Skeletal muscle satellite cell (primary cell): ENCODE data around the gene GPM6B.
A peak's percentile ranks its signal among the peaks of the same experiment; 100 is the strongest.

ENCODE experiments used
- H3K27me3 ChIP-seq: 2 replicates; pipeline ENCODE4 v1.7.0; 2013; ENCODE audit warnings: low read length; ENCODE audit not compliant: control insufficient read depth, insufficient read depth
- H3K36me3 ChIP-seq: 2 replicates; pipeline ENCODE4 v1.7.0; 2013; ENCODE audit warnings: mild to moderate bottlenecking, control low read depth, low read length; ENCODE audit not compliant: insufficient read depth
- H3K4me1 ChIP-seq: 2 replicates; pipeline ENCODE4 v1.7.0; 2013; ENCODE audit warnings: low read length; ENCODE audit not compliant: control insufficient read depth, insufficient read depth
- H3K4me2 ChIP-seq: 2 replicates; pipeline ENCODE4 v1.7.0; 2013; ENCODE audit warnings: mild to moderate bottlenecking, low read length
- H3K4me3 ChIP-seq: 2 replicates; pipeline ENCODE4 v1.7.0; 2013; ENCODE audit warnings: low read length
- H3K9ac ChIP-seq: 2 replicates; pipeline ENCODE4 v1.7.0; 2013; ENCODE audit warnings: mild to moderate bottlenecking, low read depth, low read length, moderate library complexity
- H3K9me3 ChIP-seq: replicated peaks from 2 replicates; pipeline ENCODE4 v1.7.0; 2013; ENCODE audit warnings: mild to moderate bottlenecking, control low read depth, low read length

GPM6B gene

GRCh38 chrX:13790206-13791131 lies 26.4 kb downstream of the GPM6B start:
- H3K4me2 ChIP-seq = no peak overlapping the region
- H3K4me3 ChIP-seq = no peak overlapping the region
- H3K27me3 ChIP-seq = no peaks in the 10 kb centered on the region
- peaks cover 7% of the 10 kb centered on the region for H3K4me1 ChIP-seq
- H3K36me3 ChIP-seq = no peaks in the 10 kb centered on the region
- no peak overlapping the region for H3K9ac ChIP-seq
- no peaks in the 10 kb centered on the region for H3K9me3 ChIP-seq

DNA sequence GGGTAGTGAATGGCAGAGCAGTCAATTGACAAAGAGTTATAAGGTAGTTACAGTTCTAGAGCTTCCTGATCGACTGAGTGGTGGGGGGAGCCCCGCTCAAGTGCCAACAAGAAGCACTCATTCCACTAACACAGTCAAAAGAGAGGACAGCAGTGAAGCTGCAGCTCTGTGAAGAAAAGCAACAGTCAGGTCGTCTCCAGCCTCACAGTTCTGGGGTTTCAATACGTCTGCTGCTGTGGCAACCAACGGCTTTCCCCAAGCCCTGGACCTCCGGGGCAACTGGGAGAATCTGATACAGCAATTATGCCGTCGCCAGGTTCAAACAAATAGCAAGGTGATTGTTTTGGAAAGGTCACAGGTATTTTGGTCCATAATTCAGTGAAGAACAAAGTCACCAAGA lies 30.8 kb downstream of the GPM6B start:
- Histone ChIP-seq H3K4me1 (peaks cover 7% of the 10 kb centered on the region), H3K27me3 (no peaks in the 10 kb centered on the region), H3K9ac (no peak overlapping the region), H3K4me3 (no peak overlapping the region), H3K9me3 (no peaks in the 10 kb centered on the region), H3K36me3 (no peaks in the 10 kb centered on the region), H3K4me2 (no peak overlapping the region)

DNA sequence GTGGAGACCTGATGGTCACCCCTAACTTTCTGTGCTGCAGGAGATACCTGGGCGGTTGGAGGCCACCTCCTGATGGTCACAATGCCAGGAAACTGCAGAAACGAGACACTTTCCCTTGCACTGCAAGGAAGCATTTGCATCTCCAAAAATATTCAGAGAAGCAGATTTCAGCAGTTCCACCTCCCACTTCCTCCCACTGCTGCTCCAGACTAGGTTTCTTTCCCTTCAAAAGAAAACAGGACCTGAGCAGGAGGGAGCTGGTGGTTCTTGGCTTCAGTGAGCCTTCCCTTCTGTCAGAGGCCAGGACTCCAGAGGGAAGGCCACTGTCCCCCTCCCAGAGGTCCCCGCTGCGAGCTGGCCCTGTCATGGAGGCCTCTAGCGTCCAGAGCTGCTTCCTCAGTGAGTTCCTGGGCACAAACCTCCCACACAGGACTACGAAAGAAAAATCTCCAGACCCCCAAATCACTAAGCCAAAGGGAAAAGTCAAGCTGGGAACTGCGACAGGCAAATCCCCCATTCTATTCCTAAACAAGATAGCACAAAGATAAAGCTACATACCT lies 35.9 kb downstream of the GPM6B start:
- H3K27me3 ChIP-seq = no peaks in the 10 kb centered on the region
- no peak overlapping the region for H3K9ac ChIP-seq
- H3K4me2 ChIP-seq = no peak overlapping the region
- peaks cover 10% of the 10 kb centered on the region for H3K4me1 ChIP-seq
- H3K4me3 ChIP-seq = no peak overlapping the region
- H3K36me3 ChIP-seq = peaks cover 2% of the 10 kb centered on the region
- H3K9me3 ChIP-seq = no peaks in the 10 kb centered on the region

DNA sequence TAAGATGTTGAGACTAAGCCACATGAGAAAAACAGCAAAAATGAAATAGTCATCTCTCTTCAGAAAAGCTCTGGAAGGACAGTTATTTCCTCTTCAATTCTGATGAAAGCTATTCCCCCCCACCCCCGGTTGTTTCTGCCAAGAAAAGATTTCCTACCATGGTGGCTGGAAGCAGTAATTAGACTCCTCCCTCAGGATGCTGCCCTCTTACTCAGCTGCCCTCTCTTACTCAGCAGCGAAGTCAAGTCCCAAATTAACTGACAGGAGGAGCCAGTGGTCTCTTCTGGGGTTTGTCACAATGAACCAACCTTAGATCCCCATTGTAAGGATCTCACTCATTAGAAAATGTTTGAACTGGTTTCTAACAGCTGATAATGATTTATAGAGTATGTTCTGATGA lies 38.0 kb downstream of the GPM6B start:
- no peak overlapping the region for H3K9ac ChIP-seq
- H3K4me3 ChIP-seq = no peak overlapping the region
- no peaks in the 10 kb centered on the region for H3K9me3 ChIP-seq
- H3K4me1 ChIP-seq = peaks cover 10% of the 10 kb centered on the region
- H3K36me3 ChIP-seq = peaks cover 10% of the 10 kb centered on the region
- no peaks in the 10 kb centered on the region for H3K27me3 ChIP-seq
- peak overlapping the region; percentile 4 for H3K4me2 ChIP-seq

DNA sequence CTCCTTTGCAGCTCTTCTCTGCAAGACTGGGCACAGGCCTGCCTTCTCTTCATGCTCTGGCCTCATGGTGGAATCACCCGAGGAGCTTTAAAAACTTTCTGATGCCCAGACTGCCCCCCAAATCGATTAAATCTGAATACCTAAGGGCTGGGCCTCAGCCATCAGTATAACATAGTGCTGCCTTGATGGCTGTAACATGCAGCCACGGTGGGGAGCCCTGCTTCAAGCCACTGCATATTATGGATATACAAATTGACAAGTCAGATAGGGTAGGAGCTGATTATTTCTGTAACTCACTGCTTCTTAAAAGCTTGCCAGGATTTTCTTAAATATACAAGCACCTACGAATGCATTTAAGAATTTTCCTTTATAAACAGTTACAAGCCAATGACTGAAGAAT lies 40.5 kb downstream of the GPM6B start:
- no peaks in the 10 kb centered on the region for H3K27me3 ChIP-seq
- peaks cover 10% of the 10 kb centered on the region for H3K36me3 ChIP-seq

GRCh38 chrX:13775837-13776236 lies 41.1 kb downstream of the GPM6B start:
- Histone ChIP-seq H3K9ac (no peak overlapping the region), H3K4me1 (peaks cover 10% of the 10 kb centered on the region), H3K9me3 (no peaks in the 10 kb centered on the region), H3K36me3 (peaks cover 10% of the 10 kb centered on the region), H3K4me3 (no peak overlapping the region), H3K27me3 (no peaks in the 10 kb centered on the region), H3K4me2 (no peak overlapping the region)

More for the DNA sequence above, 40.5 kb downstream of the GPM6B start:
- H3K4me1 ChIP-seq = peaks cover 10% of the 10 kb centered on the region
- H3K9ac ChIP-seq = no peak overlapping the region
- H3K9me3 ChIP-seq = no peaks in the 10 kb centered on the region
- no peak overlapping the region for H3K4me2 ChIP-seq
- no peak overlapping the region for H3K4me3 ChIP-seq

DNA sequence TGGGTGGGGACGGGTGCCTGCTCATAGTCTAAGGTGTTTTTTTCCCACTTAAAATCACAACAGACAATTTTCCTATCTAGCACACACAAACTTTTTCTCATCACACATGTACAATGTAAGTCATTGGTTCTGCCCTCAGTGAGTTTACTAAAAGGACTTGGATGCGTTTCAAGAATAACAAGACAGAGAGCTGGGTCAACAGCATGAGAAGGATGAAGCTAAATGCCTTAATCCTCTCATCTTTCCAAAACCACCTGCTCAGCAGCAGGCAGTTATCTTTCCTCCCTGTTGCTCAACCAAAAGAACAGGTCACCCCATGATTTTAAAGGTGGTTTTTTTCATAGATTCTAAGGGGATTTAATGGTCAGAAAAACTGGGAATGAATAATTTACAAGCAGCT lies 42.2 kb downstream of the GPM6B start:
- Histone ChIP-seq H3K36me3 (peaks cover 14% of the 10 kb centered on the region), H3K4me1 (peaks cover 10% of the 10 kb centered on the region), H3K4me2 (no peak overlapping the region)

DNA sequence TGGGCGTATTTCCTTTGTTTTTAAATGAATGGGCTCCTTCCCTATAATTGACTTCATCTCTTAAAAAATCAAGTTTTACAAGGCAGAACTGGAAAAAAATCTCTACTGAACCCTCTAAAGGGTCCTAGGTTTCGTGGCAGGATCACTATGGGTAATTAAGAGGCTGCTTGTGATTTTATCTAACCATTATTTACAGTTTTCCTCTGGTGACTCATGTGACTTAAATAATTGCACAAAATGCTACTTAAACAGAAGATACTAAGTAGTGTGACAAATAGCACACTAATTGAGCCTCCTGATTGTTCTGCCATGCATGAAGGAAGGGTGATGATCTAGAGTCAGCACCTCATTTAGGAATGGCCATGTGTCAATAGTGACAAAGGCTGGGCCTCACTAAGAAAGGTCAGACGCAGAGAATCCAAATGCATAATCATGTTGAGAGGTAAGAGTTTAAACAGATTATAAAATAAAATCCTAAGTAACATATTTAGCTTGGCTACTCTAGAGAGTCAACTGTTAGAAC lies 46.8 kb downstream of the GPM6B start:
- Histone ChIP-seq H3K4me3 (no peak overlapping the region), H3K36me3 (peaks cover 17% of the 10 kb centered on the region), H3K9me3 (no peaks in the 10 kb centered on the region), H3K4me1 (no peaks in the 10 kb centered on the region), H3K27me3 (no peaks in the 10 kb centered on the region), H3K9ac (no peak overlapping the region), H3K4me2 (no peak overlapping the region)

More for the DNA sequence above, 42.2 kb downstream of the GPM6B start:
- Histone ChIP-seq H3K9ac (no peak overlapping the region), H3K27me3 (no peaks in the 10 kb centered on the region), H3K9me3 (no peaks in the 10 kb centered on the region), H3K4me3 (no peak overlapping the region)

DNA sequence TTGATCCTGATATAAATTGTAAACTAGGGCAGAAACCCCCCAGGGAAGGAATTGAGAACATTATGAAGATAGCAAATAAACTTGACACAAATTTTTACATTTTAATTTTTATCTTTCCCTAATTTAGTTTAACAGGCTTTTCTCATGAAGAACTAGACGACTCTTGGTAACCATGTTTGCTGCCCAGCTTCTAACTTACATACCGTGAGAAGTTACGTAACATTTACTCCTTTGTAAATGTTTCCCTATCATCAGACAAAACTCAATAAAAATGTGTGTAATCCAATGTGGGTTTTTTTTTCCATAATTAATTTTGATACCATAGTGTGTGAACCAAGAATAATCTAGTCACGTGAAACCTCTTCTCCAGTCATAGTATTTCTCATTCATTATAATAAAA lies 48.0 kb downstream of the GPM6B start:
- Histone ChIP-seq H3K9me3 (no peaks in the 10 kb centered on the region), H3K36me3 (peaks cover 17% of the 10 kb centered on the region), H3K4me3 (no peak overlapping the region), H3K27me3 (no peaks in the 10 kb centered on the region), H3K4me2 (no peak overlapping the region), H3K9ac (no peak overlapping the region), H3K4me1 (no peaks in the 10 kb centered on the region)

- no peak overlapping the region for H3K4me3 ChIP-seq
- peaks cover 13% of the 10 kb centered on the region for H3K4me1 ChIP-seq
- H3K9ac ChIP-seq = no peak overlapping the region
- H3K4me2 ChIP-seq = no peak overlapping the region
- no peaks in the 10 kb centered on the region for H3K27me3 ChIP-seq
- H3K9me3 ChIP-seq = no peaks in the 10 kb centered on the region
- peaks cover 25% of the 10 kb centered on the region for H3K36me3 ChIP-seq
Measured at GRCh38 chrX:13764765-13765164, 52.1 kb downstream of the GPM6B start.

DNA sequence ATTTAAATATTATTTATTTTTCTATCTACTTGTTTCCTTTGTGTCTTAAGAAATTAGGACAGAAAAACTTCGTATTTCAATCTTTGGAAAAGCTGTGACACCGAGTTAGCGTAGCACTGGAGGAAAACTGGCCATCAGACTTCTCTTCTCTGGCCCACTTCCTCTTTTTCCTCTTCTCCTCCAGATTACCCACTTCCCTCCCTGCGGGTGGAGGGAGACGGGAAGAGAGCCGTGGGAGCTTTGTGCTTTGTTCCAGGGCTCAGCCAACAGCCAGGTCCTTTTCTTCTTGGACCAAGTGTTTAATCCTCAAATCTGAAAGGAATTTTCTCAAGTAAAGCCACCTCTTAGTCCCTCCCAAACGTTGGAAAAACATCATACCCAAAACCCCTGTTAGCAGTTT lies 52.6 kb downstream of the GPM6B start:
- Histone ChIP-seq H3K4me3 (no peak overlapping the region), H3K27me3 (no peaks in the 10 kb centered on the region), H3K4me1 (peaks cover 13% of the 10 kb centered on the region), H3K4me2 (no peak overlapping the region), H3K36me3 (peaks cover 20% of the 10 kb centered on the region), H3K9ac (no peak overlapping the region), H3K9me3 (no peaks in the 10 kb centered on the region)
